GM18526 (cell line): ENCODE data around the gene EPHA8.

Experiments
- POLR2A ChIP-seq: IDR thresholded peaks from 3 replicates; pipeline ENCODE4 v1.6.1; 2011; ENCODE audit not compliant: insufficient read length; ENCODE audit errors: extremely low read depth

Gene EPHA8

DNA sequence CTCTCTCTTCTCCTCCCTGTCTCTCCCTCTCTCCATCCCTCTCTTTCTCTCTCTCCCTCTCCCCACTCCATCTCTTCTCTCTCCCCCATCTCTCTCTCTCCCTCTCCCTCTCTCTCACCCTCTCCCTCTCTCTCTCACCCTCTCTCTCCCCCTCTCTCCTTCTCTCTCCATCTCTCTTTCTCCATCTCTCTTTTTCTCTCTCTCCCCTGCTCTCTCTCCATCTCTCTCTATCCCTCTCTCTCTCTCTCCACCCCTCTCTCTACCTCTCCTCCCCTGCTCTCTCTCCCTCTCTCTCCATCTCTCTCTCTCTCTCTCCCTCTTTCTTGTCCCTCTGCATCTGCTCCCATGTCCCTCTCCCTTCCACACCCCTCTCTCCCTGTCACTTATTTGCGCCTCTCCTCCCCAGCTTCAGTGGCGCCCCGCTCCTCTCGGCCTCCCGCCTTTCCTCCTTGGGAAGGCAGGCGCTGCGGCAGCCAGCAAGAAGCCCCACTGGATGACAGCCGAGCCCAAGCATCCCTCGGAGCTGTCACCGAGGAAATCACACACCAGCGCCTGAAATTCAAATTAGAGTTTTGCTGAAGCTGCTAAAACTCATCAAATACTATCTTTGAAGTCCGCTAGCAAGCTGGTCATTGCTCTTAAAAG lies 15.3 kb upstream of the EPHA8 start:
- no peak for TF ChIP-seq POLR2A

DNA sequence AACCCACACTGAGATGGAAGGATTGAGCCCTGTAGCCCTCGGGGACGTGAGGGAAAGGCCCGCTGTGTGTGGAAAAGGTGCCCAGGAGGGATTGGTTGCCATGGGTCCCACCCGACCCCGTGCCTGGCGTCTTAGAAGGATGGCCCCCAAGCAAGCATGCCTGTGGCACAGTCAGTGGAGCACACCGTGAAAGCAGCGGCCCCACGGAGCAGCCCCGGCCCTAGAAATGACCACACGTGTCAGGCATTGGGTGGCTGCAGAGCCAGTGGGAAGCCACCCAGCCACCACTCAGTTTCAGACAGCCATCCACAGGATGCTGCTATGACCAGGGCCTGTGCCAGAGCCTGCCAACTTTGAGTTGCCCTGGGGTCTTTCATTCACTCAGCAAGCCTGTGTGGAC lies 13.3 kb upstream of the EPHA8 start:
- TF ChIP-seq POLR2A, result no peak

DNA sequence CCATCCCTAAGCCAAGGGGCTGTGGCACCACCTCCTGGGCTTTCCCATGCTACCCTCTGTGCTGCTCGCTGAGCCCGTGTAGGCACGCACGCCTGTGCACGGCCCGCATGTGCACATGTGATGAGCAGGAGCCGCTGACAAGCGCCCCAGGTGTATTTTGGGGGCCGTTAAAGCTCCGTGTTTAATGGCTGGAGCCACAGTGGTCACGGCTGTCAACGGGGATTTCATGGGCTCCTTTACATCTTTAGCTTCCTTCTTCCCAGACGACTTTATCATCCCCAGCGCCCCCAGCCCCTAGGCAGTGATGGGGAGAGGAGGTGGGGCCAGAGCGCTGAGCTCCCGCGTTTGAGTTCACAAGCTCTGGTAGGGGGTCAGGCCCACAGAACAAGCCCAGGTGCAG lies 11.7 kb upstream of the EPHA8 start:
- TF ChIP-seq POLR2A, result no peak

DNA sequence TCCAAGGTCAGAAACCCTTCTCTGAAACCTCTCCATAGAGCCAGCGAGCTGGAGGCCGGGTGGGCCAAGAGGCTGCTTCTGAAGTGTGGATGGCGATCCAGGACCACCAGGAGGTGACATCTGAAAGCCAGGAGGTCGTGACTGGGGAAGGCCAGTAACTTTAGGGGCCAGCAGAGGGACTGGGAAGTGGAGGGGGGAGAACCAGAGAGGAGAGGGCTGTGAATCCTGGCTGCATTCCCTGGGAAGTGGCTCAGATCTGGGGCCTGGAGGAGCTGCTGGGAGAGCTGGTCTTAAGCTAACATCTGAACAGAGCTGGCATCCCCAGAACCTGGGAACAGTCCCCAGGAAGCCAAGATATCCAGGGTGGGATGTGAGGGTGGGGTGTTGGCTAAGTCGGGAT lies 11.3 kb upstream of the EPHA8 start:
- no peak for TF ChIP-seq POLR2A

DNA sequence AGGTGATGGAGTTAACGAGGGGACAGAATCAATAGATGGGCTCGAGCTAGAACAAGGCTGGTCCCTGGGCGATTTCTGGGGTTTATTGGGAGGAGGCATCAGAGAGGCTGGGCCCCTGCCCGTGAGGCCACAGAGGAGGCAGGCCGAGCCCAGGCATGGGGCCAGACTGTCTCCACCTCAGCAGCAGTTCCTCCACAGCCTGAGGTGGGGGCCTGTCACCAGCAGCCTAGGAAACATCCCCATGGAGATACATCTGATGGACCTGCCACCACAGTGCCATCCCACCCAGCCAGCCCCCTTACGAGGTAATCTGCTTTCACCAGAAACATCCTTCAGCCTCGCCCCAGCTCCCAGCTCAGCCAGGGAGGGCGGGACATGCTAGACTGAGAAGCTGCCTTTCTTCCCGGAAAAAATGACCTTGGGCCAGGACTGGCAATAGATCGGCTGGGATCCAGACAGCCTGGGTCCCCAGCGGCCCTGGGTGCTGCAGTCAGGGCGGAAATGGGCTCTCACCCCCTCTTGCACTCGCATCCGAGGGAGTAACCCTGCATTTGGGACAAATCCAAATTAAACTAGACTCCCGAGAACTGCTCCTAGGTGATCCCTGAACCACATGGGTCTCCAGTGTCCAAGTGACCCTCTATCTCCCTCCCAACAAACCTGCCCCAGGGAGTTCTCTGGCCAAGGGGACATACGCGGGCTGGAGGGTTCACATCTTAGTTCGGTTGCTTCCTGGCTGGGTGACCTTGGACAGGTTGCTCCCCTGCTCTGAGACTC lies 10.0 kb upstream of the EPHA8 start:
- TF ChIP-seq POLR2A, result no peak

DNA sequence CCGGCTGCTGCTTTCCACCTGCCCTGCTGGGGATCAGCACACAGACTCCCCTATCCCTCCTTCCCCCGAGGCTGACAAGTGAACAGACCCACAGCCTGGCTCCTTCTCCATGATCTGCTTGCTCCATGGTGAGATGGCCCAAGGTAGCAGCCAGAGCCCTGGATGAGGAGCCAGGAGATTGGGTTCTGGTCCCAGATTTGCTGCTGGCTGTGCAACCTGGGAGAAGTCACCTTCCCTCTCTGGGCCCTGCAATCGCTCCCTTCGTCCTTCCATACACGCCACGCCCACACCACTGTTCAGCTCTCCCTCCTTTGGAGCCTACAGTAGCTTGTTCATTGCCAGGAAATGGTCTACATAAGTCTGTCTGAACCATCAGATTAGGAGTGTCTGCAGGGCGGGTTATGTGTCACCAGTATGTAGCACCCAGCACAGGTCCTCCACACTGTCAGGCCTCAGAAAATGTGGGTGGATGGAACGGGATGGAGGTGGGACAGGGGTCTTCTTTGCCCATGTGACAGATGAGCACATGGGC lies 9.2 kb upstream of the EPHA8 start:
- no peak for TF ChIP-seq POLR2A

DNA sequence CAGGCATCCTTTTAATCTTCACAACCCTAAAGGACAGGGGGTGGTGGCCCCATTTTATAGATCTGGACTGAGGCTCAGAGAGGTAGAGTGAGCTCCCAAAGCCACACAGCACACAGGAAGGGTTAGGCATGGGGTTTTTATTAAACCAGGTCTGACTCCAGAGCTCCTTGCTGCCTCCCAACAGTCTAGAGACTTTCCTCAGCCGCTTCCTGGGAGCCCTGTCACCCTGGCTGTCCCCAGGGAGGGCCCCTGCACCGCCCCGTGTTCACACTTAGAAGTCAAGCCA lies 8.0 kb upstream of the EPHA8 start:
- TF ChIP-seq POLR2A, result no peak

DNA sequence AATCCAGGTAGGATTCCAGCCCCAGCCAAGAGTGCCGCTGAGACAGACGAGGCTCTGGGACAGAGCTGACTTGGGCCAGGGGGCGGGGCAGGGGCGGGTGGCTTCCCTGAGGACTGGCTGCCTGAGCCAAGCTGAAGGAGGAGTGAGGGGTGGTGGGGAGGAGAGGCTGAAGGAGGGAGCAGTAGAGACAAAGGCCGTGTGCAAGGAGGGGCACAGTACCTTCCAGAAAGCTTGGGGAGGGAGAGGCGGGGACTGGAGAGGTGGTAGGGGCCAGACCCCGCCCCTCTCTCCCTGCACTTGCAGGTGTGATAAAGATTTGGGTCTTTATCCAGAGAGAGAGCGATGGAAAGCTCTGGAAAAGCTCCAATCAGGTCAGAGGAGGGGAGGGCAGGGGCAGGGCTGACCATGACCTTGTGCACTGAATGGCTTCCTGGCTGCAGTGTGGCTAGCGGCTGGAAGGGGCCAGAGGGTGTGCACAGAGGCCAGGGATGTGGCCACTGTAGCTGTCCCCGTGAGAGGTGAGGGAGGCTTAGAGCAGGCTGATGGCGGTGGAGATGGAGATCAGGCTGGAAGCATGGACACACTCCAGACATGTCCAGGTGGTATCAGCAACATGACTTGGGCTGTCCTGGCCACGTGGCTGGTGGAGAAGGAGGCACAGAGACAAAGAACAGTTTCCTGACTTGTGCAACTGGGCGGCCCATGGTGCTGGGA lies 6.7 kb upstream of the EPHA8 start:
- no peak for TF ChIP-seq POLR2A

DNA sequence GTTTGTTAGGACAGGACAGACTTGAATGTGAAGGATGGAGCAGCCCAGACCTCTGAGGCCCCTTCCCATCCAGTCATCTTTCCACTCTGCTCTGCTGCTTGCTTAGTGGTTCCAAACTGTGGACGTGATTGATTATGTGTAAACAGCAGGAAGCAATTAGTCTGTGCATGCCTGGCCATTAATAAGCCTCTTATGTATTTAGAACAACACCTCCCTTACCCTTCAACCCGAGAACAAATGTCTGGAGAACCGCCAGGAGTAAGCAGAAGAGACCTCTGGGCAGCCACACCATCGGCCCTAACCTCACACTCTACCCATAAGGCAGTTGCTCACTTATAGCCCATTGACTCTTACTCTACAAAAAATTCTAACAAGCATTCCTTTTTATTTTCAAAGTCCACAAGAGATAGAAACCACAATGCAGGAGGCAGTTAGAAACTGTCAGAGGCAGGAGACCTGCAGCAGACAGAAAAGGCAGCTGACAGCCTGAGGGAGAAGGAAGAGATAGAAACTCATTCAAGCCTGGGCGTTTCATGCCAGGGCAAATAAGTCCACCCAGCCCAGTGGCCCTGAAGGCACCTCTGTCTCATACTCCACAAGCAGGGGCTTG lies 5.8 kb upstream of the EPHA8 start:
- TF ChIP-seq POLR2A, result no peak

DNA sequence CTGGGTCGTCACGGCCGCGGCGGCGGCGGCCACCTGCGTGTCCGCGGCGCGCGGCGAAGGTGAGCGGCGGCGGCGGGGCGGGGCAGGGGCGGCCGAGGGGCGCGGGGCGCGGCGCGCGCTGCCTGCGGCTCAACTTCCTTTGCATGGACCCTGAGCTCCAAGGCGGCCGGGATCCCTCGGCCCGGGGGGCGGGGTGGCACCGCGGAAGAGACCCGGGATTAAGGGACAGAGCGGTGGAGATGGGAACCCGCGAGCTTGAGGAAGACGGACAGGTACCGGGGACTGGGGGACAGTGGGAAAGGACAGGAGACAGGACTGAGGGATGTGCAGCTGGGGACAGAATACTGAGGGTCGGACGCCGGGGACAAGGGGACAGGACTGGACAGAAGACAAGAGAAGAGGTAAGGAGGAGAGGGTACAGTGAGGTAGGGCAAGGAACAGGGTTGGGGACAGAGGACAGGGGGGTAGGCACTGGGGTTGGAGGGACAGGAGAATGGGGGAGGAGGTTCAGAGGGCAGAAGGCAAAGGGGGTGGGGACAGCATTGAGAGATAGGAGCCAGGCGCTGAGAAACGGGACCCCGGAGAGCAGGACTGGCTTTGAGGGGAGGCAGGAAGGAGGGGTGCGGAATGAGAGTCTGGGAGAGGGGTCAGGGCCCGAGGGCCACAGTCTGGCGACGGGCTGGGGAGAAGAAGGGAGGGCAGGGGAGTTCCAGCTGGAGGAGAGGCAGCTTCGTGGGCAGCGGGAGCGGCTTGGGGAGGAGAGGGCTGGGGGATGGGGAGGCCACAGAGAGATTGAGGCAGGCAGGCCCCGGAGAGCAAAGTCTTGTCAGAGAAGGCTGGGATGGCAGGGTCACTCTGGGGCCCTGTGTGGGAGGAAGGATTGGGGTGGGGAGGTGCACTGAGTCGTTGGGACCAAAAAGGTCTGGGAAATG lies 648 bp downstream of the EPHA8 start:
- TF ChIP-seq POLR2A, result no peak

DNA sequence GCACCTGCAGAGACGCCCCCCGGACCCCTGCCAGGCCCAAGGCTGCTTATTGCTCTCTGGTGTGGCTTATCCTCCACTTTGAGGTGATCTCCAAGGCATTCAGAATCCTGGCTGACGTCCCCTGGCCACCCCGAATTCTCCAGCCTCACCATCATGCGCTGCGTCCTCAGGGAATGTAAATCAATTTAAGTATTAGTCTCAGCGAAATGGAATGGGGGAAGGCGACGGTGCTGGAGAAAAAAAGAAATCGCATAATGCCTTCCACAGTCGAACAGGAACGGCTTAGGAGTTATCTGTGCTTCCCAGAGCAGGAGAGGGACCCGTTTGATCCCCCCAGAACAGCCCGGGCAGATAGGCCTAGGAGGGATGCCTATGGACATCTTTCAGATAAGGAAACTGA lies 2.9 kb downstream of the EPHA8 start:
- no peak for TF ChIP-seq POLR2A

DNA sequence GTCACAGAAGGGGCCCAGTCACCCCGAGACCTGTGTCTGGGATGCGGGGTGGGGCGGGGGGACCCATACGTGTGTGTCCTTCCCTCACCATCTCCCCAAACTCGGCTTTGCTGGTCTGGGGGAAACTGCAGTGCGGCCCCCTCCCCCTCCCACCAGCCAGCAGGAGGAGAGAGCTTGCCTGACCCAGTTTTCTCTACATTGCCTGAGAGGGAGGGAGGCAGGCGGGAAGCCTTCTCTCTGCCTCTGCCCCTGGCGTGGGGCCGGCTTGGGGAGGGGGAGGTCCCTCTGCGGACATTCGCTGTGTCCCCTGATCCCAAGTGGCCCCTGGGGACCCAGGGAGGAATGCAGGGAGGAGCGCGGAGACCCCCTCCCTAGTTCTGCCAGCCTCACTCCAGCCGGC lies 3.9 kb downstream of the EPHA8 start:
- TF ChIP-seq POLR2A, result no peak

DNA sequence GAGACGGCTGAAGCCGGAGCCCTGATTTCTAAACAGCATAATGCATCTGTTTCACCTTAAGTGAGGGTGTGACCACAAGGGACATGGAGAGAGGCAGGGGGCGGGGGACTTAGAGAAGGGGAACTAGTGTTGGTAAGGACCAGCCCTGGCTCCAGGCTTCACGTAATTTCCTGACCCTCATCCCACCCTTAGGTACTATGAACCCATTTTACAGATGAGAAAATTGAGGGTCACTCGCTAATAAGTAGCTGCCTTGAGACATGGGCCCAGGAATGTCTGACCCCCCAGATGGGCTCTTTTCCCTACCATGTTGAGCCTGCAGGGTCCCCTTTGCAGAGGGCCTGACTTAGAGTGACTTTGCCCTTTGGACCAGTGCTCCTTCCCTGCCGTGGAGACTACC lies 4.7 kb downstream of the EPHA8 start:
- no peak for TF ChIP-seq POLR2A

DNA sequence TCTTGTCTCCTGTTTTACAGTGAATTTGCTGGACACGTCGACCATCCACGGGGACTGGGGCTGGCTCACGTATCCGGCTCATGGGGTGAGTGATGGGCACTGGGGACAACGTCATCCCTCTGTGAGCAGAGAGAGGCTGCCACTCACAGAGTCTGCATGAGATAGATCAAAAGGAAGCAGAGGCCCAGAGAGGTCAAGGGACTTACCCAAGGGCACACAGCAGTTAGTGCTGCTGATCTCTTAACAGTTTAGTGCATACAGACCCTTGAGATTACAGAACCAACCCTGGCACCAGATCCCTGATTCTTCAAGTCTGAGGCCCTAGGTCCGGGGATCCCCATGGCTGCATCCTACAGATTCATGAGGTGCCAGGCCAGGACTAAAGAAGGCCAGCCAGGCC lies 6.0 kb downstream of the EPHA8 start:
- TF ChIP-seq POLR2A, result no peak
